ENCODE results near the gene TSPAN32. TPM values are rescaled to one million over a fixed set of nuclear protein-coding genes. Genes with fewer than 3 reads are reported as not detected.

The TSPAN32 gene
- total RNA-seq, 4 donors from 2014 or later: not detected

- DNase-seq (peak in 1 of 2 donors; percentile 50), ATAC-seq (peak; percentile 51 to 61)
- Histone ChIP-seq H3K27me3 (no peaks in the 10 kb centered on the region), H3K9me3 (peaks cover 0 to 5% (median 0%) of the 10 kb centered on the region in 3 donors), H3K4me3 (no peak overlapping the region), H3K4me1 (peaks cover 8 to 13% of the 10 kb centered on the region in 2 donors), H3K36me3 (no peaks in the 10 kb centered on the region), H3K27ac (peak overlapping the region; percentile 12 to 57 (median 47))
- intact Hi-C loops (cut with DNase I; ENCODE audit: low total_unique reads): no loop called here
- TF ChIP-seq, protein P1, sequence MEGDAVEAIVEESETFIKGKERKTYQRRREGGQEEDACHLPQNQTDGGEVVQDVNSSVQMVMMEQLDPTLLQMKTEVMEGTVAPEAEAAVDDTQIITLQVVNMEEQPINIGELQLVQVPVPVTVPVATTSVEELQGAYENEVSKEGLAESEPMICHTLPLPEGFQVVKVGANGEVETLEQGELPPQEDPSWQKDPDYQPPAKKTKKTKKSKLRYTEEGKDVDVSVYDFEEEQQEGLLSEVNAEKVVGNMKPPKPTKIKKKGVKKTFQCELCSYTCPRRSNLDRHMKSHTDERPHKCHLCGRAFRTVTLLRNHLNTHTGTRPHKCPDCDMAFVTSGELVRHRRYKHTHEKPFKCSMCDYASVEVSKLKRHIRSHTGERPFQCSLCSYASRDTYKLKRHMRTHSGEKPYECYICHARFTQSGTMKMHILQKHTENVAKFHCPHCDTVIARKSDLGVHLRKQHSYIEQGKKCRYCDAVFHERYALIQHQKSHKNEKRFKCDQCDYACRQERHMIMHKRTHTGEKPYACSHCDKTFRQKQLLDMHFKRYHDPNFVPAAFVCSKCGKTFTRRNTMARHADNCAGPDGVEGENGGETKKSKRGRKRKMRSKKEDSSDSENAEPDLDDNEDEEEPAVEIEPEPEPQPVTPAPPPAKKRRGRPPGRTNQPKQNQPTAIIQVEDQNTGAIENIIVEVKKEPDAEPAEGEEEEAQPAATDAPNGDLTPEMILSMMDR (IDR thresholded peaks at IDR 0.05 in 4 of 5, conservative IDR thresholded peaks at IDR 0.05 in 1 of 5): no peak
- no peak for TF ChIP-seq POLR2A (IDR thresholded peaks at IDR 0.05)
- in situ Hi-C loops (cut with MboI; ENCODE audit: low sequenced_read_pairs in 4 of 4): loop anchor here in 2 of 4 donors (5.0 to 10.0 kb wide), 2 partner anchors 103 to 110 kb away; no protein-coding TSS in a partner anchor
Measured at GRCh38 chr11:2314525-2315394, 12.9 kb downstream of the TSPAN32 start.

GRCh38 chr11:2315395-2316168, 13.8 kb downstream of the TSPAN32 start:
- peaks cover 8 to 13% of the 10 kb centered on the region in 2 donors for H3K4me1 ChIP-seq
- no peaks in the 10 kb centered on the region for H3K36me3 ChIP-seq
- H3K27me3 ChIP-seq: no peaks in the 10 kb centered on the region
- no peak for ATAC-seq
- H3K27ac ChIP-seq: peak overlapping the region; percentile 12 to 57 (median 34)
- TF ChIP-seq, protein P1 (IDR thresholded peaks at IDR 0.05 in 4 of 5, conservative IDR thresholded peaks at IDR 0.05 in 1 of 5): no peak
- TF ChIP-seq POLR2A (IDR thresholded peaks at IDR 0.05): no peak
- DNase-seq: no peak
- intact Hi-C loops (cut with DNase I; ENCODE audit: low total_unique reads): no loop called here
- no peak overlapping the region for H3K4me3 ChIP-seq
- H3K9me3 ChIP-seq: peaks cover 0 to 5% (median 0%) of the 10 kb centered on the region in 3 donors
- in situ Hi-C loops (cut with MboI; ENCODE audit: low sequenced_read_pairs in 4 of 4): loop anchor here in 2 of 4 donors (5.0 to 10.0 kb wide), 2 partner anchors 102 to 109 kb away; no protein-coding TSS in a partner anchor

DNA sequence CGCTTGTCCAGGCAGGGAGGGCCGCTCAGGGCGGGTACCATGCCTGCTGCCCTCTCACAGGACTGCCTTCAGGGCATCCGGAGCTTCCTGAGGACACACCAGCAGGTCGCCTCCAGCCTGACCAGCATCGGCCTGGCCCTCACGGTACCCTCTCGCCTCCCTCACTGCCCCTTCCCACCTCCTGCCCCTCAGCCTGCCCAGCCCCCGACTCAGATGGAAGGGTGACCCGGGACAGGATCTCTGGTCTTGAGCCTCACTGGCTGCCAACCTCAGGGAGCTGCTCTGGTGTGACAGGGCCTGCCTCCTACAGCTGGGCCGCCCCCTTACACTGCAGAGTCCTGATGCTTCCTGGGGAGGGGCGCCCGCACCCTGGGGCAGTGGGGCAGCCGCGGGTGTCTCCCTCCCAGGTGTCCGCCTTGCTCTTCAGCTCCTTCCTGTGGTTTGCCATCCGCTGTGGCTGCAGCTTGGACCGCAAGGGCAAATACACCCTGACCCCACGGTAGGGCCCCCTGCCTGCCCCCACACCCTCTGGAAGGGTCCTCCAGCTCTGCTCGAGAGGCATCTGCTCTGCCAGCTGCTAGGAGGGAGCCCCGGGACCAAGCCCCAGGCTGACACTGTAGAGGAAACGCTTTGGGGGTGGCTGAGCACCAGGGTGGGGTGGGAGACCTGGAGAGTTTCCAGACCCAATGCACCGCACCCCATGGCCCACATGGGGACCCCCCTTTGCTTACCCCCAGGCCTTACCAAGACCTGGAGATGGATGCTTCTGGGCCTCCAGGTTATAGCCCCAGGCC, 14.6 kb downstream of the TSPAN32 start:
- TF ChIP-seq POLR2A (IDR thresholded peaks at IDR 0.05): no peak
- TF ChIP-seq, protein P1 (IDR thresholded peaks at IDR 0.05 in 4 of 5, conservative IDR thresholded peaks at IDR 0.05 in 1 of 5): no peak
- ATAC-seq: no peak
- peaks cover 0 to 5% (median 0%) of the 10 kb centered on the region in 3 donors for H3K9me3 ChIP-seq

DNA sequence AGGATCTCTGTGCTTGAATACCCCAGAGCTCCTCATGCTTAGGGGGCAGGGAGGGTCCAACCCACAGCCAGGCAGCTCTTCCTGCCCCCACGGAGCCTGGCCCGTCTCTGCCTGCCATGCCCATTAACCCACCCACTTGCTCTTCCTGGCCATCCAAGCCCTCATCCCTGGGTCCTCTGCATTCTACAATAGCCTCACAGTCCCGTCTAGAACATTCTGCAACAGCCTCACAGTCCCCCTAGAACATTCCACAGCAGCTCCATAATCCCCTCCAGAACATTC, 15.1 kb downstream of the TSPAN32 start:
- ATAC-seq (no peak), DNase-seq (no peak)
- Histone ChIP-seq H3K4me3 (no peak overlapping the region), H3K4me1 (peaks cover 8 to 13% of the 10 kb centered on the region in 2 donors), H3K27ac (no peak overlapping the region), H3K9me3 (peaks cover 0 to 5% (median 0%) of the 10 kb centered on the region in 3 donors), H3K36me3 (no peaks in the 10 kb centered on the region), H3K27me3 (no peaks in the 10 kb centered on the region)
- in situ Hi-C loops (cut with MboI; ENCODE audit: low sequenced_read_pairs in 4 of 4) (loop anchor here in 2 of 4 donors (5.0 to 10.0 kb wide), 2 partner anchors 100 to 108 kb away; no protein-coding TSS in a partner anchor), intact Hi-C loops (cut with DNase I; ENCODE audit: low total_unique reads) (no loop called here)
- TF ChIP-seq, protein P1 (IDR thresholded peaks at IDR 0.05 in 4 of 5, conservative IDR thresholded peaks at IDR 0.05 in 1 of 5): no peak
- no peak for TF ChIP-seq POLR2A (IDR thresholded peaks at IDR 0.05)

More for the DNA sequence above, 14.6 kb downstream of the TSPAN32 start:
- Histone ChIP-seq H3K4me3 (no peak overlapping the region), H3K27ac (no peak overlapping the region), H3K36me3 (no peaks in the 10 kb centered on the region), H3K4me1 (peaks cover 8 to 13% of the 10 kb centered on the region in 2 donors), H3K27me3 (no peaks in the 10 kb centered on the region)
- no peak for DNase-seq
- intact Hi-C loops (cut with DNase I; ENCODE audit: low total_unique reads) (no loop called here), in situ Hi-C loops (cut with MboI; ENCODE audit: low sequenced_read_pairs in 4 of 4) (loop anchor here in 2 of 4 donors (5.0 to 10.0 kb wide), 2 partner anchors 101 to 108 kb away; no protein-coding TSS in a partner anchor)
